Breast epithelium (tissue), 3 donors: ENCODE data around the gene SLC10A2.

Source experiments
- POLR2A ChIP-seq: fragments of 450-650 bp; IDR thresholded peaks from one replicate; pipeline ENCODE4 v1.6.1; 2016; ENCODE audit warnings: antibody characterized with exemption, mild to moderate bottlenecking, moderate library complexity
- TF ChIP-seq, protein P1 (sequence below), 3 donors: fragments of 450-650 bp; IDR thresholded peaks; one replicate each; pipeline ENCODE4 v1.5.1; 2016 to 2017; ENCODE audit warnings: antibody characterized with exemption in 3 of 3, mild to moderate bottlenecking in 3 of 3, moderate library complexity in 3 of 3

DNA sequence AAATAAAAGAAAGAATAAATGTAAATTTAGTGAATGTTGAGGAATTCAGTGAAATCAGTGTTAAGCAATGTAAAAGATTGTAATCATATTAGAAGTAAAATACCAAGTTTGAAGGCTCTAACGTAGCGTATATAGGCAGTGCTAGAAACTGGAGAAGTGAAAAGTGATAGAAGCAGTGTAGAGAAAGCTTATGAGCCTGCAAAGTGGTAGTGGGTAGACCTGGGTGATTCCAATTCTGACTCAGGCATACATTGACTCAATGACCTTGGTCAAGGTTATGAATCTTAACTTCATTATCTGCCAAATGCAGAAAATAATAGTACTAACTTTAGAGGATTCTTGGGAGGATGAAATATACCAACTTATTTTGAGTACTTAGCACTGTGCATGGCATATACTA, 4.1 kb downstream of the SLC10A2 start:
- TF ChIP-seq, protein P1, sequence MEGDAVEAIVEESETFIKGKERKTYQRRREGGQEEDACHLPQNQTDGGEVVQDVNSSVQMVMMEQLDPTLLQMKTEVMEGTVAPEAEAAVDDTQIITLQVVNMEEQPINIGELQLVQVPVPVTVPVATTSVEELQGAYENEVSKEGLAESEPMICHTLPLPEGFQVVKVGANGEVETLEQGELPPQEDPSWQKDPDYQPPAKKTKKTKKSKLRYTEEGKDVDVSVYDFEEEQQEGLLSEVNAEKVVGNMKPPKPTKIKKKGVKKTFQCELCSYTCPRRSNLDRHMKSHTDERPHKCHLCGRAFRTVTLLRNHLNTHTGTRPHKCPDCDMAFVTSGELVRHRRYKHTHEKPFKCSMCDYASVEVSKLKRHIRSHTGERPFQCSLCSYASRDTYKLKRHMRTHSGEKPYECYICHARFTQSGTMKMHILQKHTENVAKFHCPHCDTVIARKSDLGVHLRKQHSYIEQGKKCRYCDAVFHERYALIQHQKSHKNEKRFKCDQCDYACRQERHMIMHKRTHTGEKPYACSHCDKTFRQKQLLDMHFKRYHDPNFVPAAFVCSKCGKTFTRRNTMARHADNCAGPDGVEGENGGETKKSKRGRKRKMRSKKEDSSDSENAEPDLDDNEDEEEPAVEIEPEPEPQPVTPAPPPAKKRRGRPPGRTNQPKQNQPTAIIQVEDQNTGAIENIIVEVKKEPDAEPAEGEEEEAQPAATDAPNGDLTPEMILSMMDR (IDR thresholded peaks at IDR 0.05) = no peak
- no peak for TF ChIP-seq POLR2A
